ENCODE measurements around the gene SPRR5. TPM values are rescaled to one million over a fixed set of nuclear protein-coding genes. Genes with fewer than 3 reads are reported as not detected.

Gene SPRR5
- total and polyA plus RNA-seq, 2 of the 8 experiments (the other 6 are each of a cell fraction or from before 2014, with no cell fraction given), result not detected

GRCh38 chr1:152957561-152957960 lies 10.6 kb downstream of the SPRR5 start:
- no peak for FAIRE-seq
- H2BK15ac ChIP-seq (ENCODE audit: low read length), result no peak overlapping the region
- no peak overlapping the region for H3K9ac ChIP-seq (replicated peaks in 1 of 4; ENCODE audit: extremely low read depth in 1 of 4, low read depth in 3 of 4, low read length in 3 of 4)
- no peaks in the 10 kb centered on the region; the same call in 1 of the 2 replicates for H3K23me2 ChIP-seq (ENCODE audit: low read depth, low read length)
- H2AFZ ChIP-seq (ENCODE audit: low read length), result no peak overlapping the region
- no peaks in the 10 kb centered on the region for H3K79me2 ChIP-seq (ENCODE audit: control insufficient read depth in 1 of 2, insufficient read depth in 2 of 2, low read length in 2 of 2)
- H3K23ac ChIP-seq (ENCODE audit: insufficient read length), result no peak overlapping the region
- H4K8ac ChIP-seq (ENCODE audit: extremely low read depth, insufficient read depth, low read length), result no peak overlapping the region
- no peak overlapping the region for H4K91ac ChIP-seq (replicated peaks; ENCODE audit: insufficient read length, low read length)
- no peak overlapping the region for H3K4me2 ChIP-seq (ENCODE audit: insufficient read depth in 1 of 2, low read depth in 2 of 2, low read length in 2 of 2)
- 98% methylated on average over 3 of the region's 3 CpGs; no CpG with 5 or more reads in 1 of the 2 experiments for WGBS, 2 experiments (ENCODE audit: extremely low coverage in 1 of 2, insufficient coverage in 1 of 2, insufficient read length in 1 of 2, insufficient replicate concordance in 2 of 2, low coverage in 1 of 2, low lambda C conversion rate in 2 of 2, missing lambda C conversion rate in 1 of 2)
- 0 out of 4 replicates have a peak, but pooled peaks cover 0 to 3% of the 10 kb centered on the region in 2 experiments for H3K9me3 ChIP-seq (ENCODE audit: insufficient read depth in 2 of 2, low read depth in 1 of 2, low read length in 1 of 2)
- no peak overlapping the region for H3K4ac ChIP-seq (replicated peaks; ENCODE audit: insufficient read length, low read depth, low read length)
- no peak overlapping the region for H2BK5ac ChIP-seq (ENCODE audit: low read depth, low read length)
- no peak for DNase-seq (ENCODE audit: low read depth in 1 of 2, low spot score in 2 of 2)
- H3K27ac ChIP-seq (ENCODE audit: low read depth, low read length), result no peak overlapping the region
- CTCF ChIA-PET (ENCODE audit: partially characterized antibody), result interaction anchor here (0.6 kb wide), 1 partner anchor 236 kb away, joined by 3 read pairs; no protein-coding TSS in a partner anchor
- no peak overlapping the region for H3K14ac ChIP-seq (ENCODE audit: insufficient read length)
- POLR2A ChIA-PET (ENCODE audit: partially characterized antibody), result no interaction called here
- no peak overlapping the region for H3K18ac ChIP-seq (ENCODE audit: extremely low read depth, low read length)
- H3K27me3 ChIP-seq (replicated peaks in 1 of 4; ENCODE audit: control insufficient read depth in 3 of 4, extremely low read depth in 1 of 4, insufficient read depth in 3 of 4, low read length in 3 of 4), result no peaks in the 10 kb centered on the region
- H3K4me1 ChIP-seq (replicated peaks in 1 of 4; ENCODE audit: control insufficient read depth in 3 of 4, insufficient read depth in 4 of 4, low read length in 3 of 4), result no peaks in the 10 kb centered on the region
- no peak overlapping the region for H4K5ac ChIP-seq (ENCODE audit: insufficient read length, low read depth, low read length)
- H4K20me1 ChIP-seq (replicated peaks in 1 of 2; ENCODE audit: control insufficient read depth in 1 of 2, insufficient read depth in 2 of 2, low read length in 2 of 2), result no peaks in the 10 kb centered on the region
- no peaks in the 10 kb centered on the region for H3K36me3 ChIP-seq (ENCODE audit: control insufficient read depth in 2 of 4, insufficient read depth in 4 of 4, low read length in 3 of 4)
- no peak overlapping the region for H3K56ac ChIP-seq (replicated peaks; ENCODE audit: insufficient read length, low read depth, low read length)
- no peak overlapping the region for H3K4me3 ChIP-seq (ENCODE audit: extremely low read depth in 1 of 4, insufficient read depth in 2 of 4, low read depth in 3 of 4, low read length in 4 of 4)
- no peak overlapping the region for H2AK5ac ChIP-seq (ENCODE audit: low read depth, low read length)
- no peak overlapping the region for H2BK20ac ChIP-seq (ENCODE audit: low read length)
- no peak overlapping the region for H2BK120ac ChIP-seq (replicated peaks; ENCODE audit: low read depth, low read length)
- no peak overlapping the region for H2BK12ac ChIP-seq (ENCODE audit: low read depth, low read length)
- H3K79me1 ChIP-seq (ENCODE audit: low read depth, low read length), result no peaks in the 10 kb centered on the region
- TF ChIP-seq NRF1 (IDR thresholded peaks at IDR 0.05; ENCODE audit: low read depth, low read length) (no peak), RAD21 (IDR thresholded peaks at IDR 0.05 in 1 of 2, conservative IDR thresholded peaks at IDR 0.05 in 1 of 2; ENCODE audit: low read depth in 2 of 2, low read length in 2 of 2) (no peak), TCF12 (IDR thresholded peaks at IDR 0.05; ENCODE audit: low read depth, low read length) (no peak), ATF3 (IDR thresholded peaks at IDR 0.05; ENCODE audit: insufficient read depth, low read depth, low read length) (no peak), YY1 (IDR thresholded peaks at IDR 0.05; ENCODE audit: low read depth, low read length) (no peak), USF2 (IDR thresholded peaks at IDR 0.05; ENCODE audit: low read length) (no peak), FOSL1 (IDR thresholded peaks at IDR 0.05; ENCODE audit: insufficient read depth, low read depth, low read length) (no peak), POLR2A (IDR thresholded peaks at IDR 0.05; ENCODE audit: control extremely low read depth in 1 of 2, low read depth in 2 of 2, low read length in 2 of 2) (no peak), ATF2 (IDR thresholded peaks at IDR 0.05; ENCODE audit: low read length) (no peak), SUZ12 (IDR thresholded peaks at IDR 0.05; ENCODE audit: low read length) (no peak), SIRT6 (IDR thresholded peaks at IDR 0.05; ENCODE audit: low read length) (no peak)

Data from H1 (cell line).